ENCODE data around the gene LSM12. TPM values are rescaled to one million over a fixed set of nuclear protein-coding genes. Genes with fewer than 3 reads are reported as not detected.
A peak's percentile ranks its signal among the peaks of the same experiment; 100 is the strongest.
"Not testable (repeated sequence)": the region's sequence is repeated elsewhere in the genome, so short reads cannot be mapped to it uniquely, and the experiment has no call there.

The LSM12 gene
- total RNA-seq, 1 donor from 2014 or later, result 107 TPM

- H3K9me3 Mint-ChIP-seq, result no peaks in the 10 kb centered on the region
- peaks cover 62% of the 10 kb centered on the region for H3K36me3 Mint-ChIP-seq (ENCODE audit: low read depth)
- intact Hi-C loops (cut with micrococcal nuclease), result no loop called here
- no peaks in the 10 kb centered on the region for H3K27me3 Mint-ChIP-seq
- no peak overlapping the region for H3K4me3 Mint-ChIP-seq
- no peak overlapping the region for H3K27ac Mint-ChIP-seq
- DNase-seq, result no peak
- H3K4me1 Mint-ChIP-seq, result peaks cover 29% of the 10 kb centered on the region
These were observed 7.2 kb downstream of the LSM12 start for GRCh38 chr17:44059101-44059892.

- Mint-ChIP-seq H3K9me3 (no peaks in the 10 kb centered on the region), H3K4me3 (no peak overlapping the region), H3K4me1 (peaks cover 5% of the 10 kb centered on the region), H3K27me3 (no peaks in the 10 kb centered on the region), H3K36me3 (ENCODE audit: low read depth) (peaks cover 53% of the 10 kb centered on the region), H3K27ac (no peak overlapping the region)
- DNase-seq, result no peak
- intact Hi-C loops (cut with micrococcal nuclease), result no loop called here
These were observed 13.2 kb downstream of the LSM12 start for GRCh38 chr17:44053125-44053872.

- no peaks in the 10 kb centered on the region for H3K27me3 Mint-ChIP-seq
- no peak overlapping the region for H3K4me3 Mint-ChIP-seq
- intact Hi-C loops (cut with micrococcal nuclease), result no loop called here
- no peak for DNase-seq
- H3K4me1 Mint-ChIP-seq, result peaks cover 4% of the 10 kb centered on the region
- no peaks in the 10 kb centered on the region for H3K9me3 Mint-ChIP-seq
- H3K36me3 Mint-ChIP-seq (ENCODE audit: low read depth), result peaks cover 58% of the 10 kb centered on the region
- no peak overlapping the region for H3K27ac Mint-ChIP-seq
These were observed 17.0 kb downstream of the LSM12 start for GRCh38 chr17:44049294-44050060.

GRCh38 chr17:44046893-44047292, 19.6 kb downstream of the LSM12 start:
- H3K4me3 Mint-ChIP-seq; DNase-seq; H3K27me3 Mint-ChIP-seq; H3K27ac Mint-ChIP-seq; intact Hi-C loops (cut with micrococcal nuclease); H3K9me3 Mint-ChIP-seq; H3K4me1 Mint-ChIP-seq: not testable (repeated sequence)
- peaks cover 48% of the 10 kb centered on the region for H3K36me3 Mint-ChIP-seq (ENCODE audit: low read depth)

DNA sequence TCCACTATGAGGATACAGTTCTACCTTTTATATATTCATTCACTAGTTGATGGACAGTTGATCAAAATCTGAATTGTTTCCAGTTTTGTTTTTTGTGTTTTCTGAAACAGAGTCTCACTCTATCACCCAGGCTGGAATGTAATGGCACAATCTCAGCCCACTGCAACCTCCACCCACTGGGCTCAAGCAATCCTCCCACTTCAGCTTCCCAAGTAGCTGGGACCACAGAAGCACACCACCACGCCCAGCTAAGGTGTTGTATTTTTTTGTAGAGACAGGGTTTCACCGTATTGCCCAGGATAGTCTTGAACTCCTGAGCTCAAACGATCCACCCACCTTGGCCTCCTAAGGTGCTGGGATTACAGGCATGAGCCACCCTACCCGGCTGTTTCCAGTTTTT, 21.0 kb downstream of the LSM12 start:
- peaks cover 45% of the 10 kb centered on the region for H3K36me3 Mint-ChIP-seq (ENCODE audit: low read depth)
- H3K4me1 Mint-ChIP-seq, result peaks cover 13% of the 10 kb centered on the region
- intact Hi-C loops (cut with micrococcal nuclease), result no loop called here

DNA sequence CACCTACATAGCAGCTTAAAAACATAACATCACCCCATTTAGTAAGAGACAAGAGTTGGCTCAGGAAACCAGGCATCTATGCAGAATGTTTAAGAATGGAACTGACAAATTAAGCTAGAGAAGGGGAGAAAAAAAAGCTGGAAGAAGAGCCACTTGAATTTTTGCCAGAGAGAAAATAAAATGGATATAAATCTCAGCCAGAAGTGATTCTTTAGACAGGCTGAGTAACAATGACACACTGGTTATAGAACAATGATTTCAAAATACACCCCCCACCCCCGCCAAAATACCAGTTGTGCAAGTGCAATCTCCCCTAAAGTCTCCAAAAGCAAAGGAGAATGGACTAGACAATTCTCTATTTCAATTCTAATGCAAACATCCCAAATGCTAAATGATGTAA, 22.4 kb downstream of the LSM12 start:
- Mint-ChIP-seq H3K9me3 (no peaks in the 10 kb centered on the region), H3K27me3 (no peaks in the 10 kb centered on the region), H3K4me1 (peaks cover 23% of the 10 kb centered on the region), H3K4me3 (no peak overlapping the region), H3K27ac (no peak overlapping the region), H3K36me3 (ENCODE audit: low read depth) (peaks cover 41% of the 10 kb centered on the region)
- no peak for DNase-seq
- intact Hi-C loops (cut with micrococcal nuclease), result loop anchor here (5.0 kb wide), 2 partner anchors 37 to 102 kb away; partner anchors contain the start of gene PPY

More for the DNA sequence above, 21.0 kb downstream of the LSM12 start:
- Mint-ChIP-seq H3K27ac (no peak overlapping the region), H3K4me3 (no peak overlapping the region), H3K27me3 (no peaks in the 10 kb centered on the region), H3K9me3 (no peaks in the 10 kb centered on the region)
- no peak for DNase-seq

DNA sequence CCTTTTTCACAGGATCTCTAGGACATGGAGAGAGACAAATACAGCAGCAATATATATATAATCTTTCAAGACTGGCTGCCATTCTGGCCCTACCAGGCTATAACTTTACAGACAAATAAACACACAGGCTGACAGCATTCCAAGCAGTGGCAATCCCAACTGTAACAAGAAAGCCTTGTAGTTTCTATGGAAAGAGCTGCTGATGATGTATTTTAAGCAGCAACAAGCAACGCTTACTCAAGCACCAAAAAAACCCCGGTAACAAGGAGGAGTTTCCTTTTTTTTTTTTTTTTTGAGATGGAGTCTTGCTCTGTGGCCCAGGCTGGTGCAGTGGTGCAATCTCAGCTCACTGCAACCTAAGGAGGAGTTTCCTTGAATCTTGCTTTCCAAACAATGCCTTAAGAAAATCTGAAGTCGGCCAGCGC, 23.2 kb downstream of the LSM12 start:
- H3K27ac Mint-ChIP-seq, result no peak overlapping the region
- no peaks in the 10 kb centered on the region for H3K27me3 Mint-ChIP-seq
- no peaks in the 10 kb centered on the region for H3K9me3 Mint-ChIP-seq
- H3K36me3 Mint-ChIP-seq (ENCODE audit: low read depth), result peaks cover 39% of the 10 kb centered on the region
- peaks cover 23% of the 10 kb centered on the region for H3K4me1 Mint-ChIP-seq
- DNase-seq, result no peak
- intact Hi-C loops (cut with micrococcal nuclease), result loop anchor here (5.0 kb wide), 2 partner anchors 36 to 101 kb away; partner anchors contain the start of gene PPY
- no peak overlapping the region for H3K4me3 Mint-ChIP-seq

DNA sequence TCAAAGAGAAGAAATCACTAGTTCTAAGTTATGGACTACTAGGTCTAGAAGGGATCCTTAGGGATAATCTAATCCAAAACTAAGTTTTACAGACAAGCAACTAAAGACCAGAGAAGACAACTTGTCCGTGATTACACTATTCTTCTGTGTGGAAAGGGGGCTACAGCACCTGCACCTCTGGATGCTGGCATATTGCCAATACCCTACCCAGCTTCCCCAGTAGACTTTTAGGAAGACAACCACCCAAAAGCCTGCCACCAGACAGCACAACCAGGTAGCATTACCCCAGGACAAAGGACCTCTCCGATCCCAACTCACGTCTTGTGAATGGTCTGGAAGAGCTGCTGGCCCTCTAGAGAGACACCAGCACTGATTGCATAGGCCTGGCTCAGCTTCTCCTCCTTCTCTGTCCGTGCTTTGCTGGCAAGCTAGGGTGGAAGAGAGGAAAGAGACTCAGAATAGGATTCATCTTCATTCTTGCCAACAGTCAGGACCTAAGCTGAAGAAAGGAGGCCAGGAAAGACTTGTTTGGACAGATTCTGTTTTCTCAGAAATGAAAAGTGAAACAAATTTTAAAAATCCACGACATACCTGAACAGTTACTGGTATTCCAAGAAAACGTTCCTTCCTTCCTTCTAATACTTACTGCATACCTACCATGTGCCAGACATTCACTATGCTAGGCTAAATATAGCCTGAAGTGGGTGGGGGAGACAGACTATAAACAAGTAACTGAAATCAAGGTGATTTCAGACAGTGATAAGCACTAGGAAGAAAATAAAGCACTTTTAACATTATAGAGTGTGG, 26.4 kb downstream of the LSM12 start:
- Mint-ChIP-seq H3K9me3 (no peaks in the 10 kb centered on the region), H3K4me1 (peaks cover 23% of the 10 kb centered on the region), H3K36me3 (ENCODE audit: low read depth) (peaks cover 43% of the 10 kb centered on the region), H3K4me3 (peak overlapping the region; percentile 36), H3K27ac (peak overlapping the region; percentile 66), H3K27me3 (no peaks in the 10 kb centered on the region)
- no peak for DNase-seq
- intact Hi-C loops (cut with micrococcal nuclease), result loop anchor here (5.0 kb wide), 2 partner anchors 33 to 98 kb away; partner anchors contain the start of gene PPY

GRCh38 chr17:44038604-44039011, 27.9 kb downstream of the LSM12 start:
- Mint-ChIP-seq H3K36me3 (ENCODE audit: low read depth) (peaks cover 46% of the 10 kb centered on the region), H3K9me3 (no peaks in the 10 kb centered on the region), H3K27ac (no peak overlapping the region), H3K27me3 (no peaks in the 10 kb centered on the region), H3K4me1 (peaks cover 18% of the 10 kb centered on the region), H3K4me3 (no peak overlapping the region)
- intact Hi-C loops (cut with micrococcal nuclease), result no loop called here
- no peak for DNase-seq

- Mint-ChIP-seq H3K27ac (no peak overlapping the region), H3K27me3 (no peaks in the 10 kb centered on the region), H3K4me1 (peaks cover 17% of the 10 kb centered on the region), H3K9me3 (no peaks in the 10 kb centered on the region), H3K4me3 (no peak overlapping the region), H3K36me3 (ENCODE audit: low read depth) (peaks cover 49% of the 10 kb centered on the region)
- no peak for DNase-seq
- intact Hi-C loops (cut with micrococcal nuclease), result no loop called here
These were observed 29.0 kb downstream of the LSM12 start for GRCh38 chr17:44037471-44037870.

- H3K4me1 Mint-ChIP-seq; intact Hi-C loops (cut with micrococcal nuclease); DNase-seq; H3K27me3 Mint-ChIP-seq; H3K4me3 Mint-ChIP-seq; H3K9me3 Mint-ChIP-seq; H3K27ac Mint-ChIP-seq: not testable (repeated sequence)
- H3K36me3 Mint-ChIP-seq (ENCODE audit: low read depth), result peaks cover 56% of the 10 kb centered on the region
These were observed 31.8 kb downstream of the LSM12 start for GRCh38 chr17:44034688-44035087.

DNA sequence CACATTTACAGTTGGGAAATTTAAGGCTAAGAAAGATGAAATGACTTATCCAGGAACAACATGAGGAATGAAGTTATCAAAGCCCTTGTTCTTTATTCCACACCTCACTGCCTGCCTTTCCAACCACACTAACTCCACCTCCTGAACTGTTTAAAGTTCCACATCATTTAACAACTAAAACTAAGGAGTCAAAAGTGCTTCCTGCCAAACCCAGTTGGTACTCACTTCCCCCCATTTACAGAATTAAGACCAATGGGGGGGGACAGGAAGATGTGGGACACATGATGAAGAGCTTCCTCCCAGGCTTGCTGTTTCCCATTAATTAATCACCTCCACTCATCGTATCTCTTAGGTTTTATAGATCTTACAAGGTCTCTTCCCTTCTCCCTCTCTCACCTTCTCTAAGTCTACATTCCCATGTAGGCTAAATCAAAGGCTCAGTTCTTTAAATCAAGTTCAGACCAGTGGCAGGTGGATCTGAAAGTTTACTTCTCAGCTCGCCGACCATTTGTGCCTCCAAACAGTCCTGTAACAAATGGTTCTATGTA, 32.5 kb downstream of the LSM12 start:
- Mint-ChIP-seq H3K9me3 (no peaks in the 10 kb centered on the region), H3K36me3 (ENCODE audit: low read depth) (peaks cover 58% of the 10 kb centered on the region), H3K27me3 (no peaks in the 10 kb centered on the region), H3K4me1 (peaks cover 9% of the 10 kb centered on the region), H3K27ac (no peak overlapping the region), H3K4me3 (no peak overlapping the region)
- intact Hi-C loops (cut with micrococcal nuclease), result no loop called here
- DNase-seq, result no peak

- peaks cover 42% of the 10 kb centered on the region for H3K36me3 Mint-ChIP-seq (ENCODE audit: low read depth)
- no peak for DNase-seq
- H3K4me3 Mint-ChIP-seq, result no peak overlapping the region
- H3K4me1 Mint-ChIP-seq, result peaks cover 9% of the 10 kb centered on the region
- intact Hi-C loops (cut with micrococcal nuclease), result no loop called here
- no peak overlapping the region for H3K27ac Mint-ChIP-seq
- H3K9me3 Mint-ChIP-seq, result no peaks in the 10 kb centered on the region
- H3K27me3 Mint-ChIP-seq, result no peaks in the 10 kb centered on the region
These were observed 36.0 kb downstream of the LSM12 start for GRCh38 chr17:44030482-44030881.
